Vagina (tissue), 2 donors: ENCODE measurements around the gene NFATC3. TPM values are rescaled to one million over a fixed set of nuclear protein-coding genes. Genes with fewer than 3 reads are reported as not detected.
A peak's percentile ranks its signal among the peaks of the same experiment; 100 is the strongest.

Experiments used
- DNase-seq, 2 donors: peaks; one replicate each; pipeline ENCODE4 v3.0.0-alpha.2; 2017; ENCODE audit errors: extremely low spot score in 2 of 2
- H3K27ac ChIP-seq: fragments of 200-600 bp; sonication (generic); one replicate; pipeline ENCODE4 v1.5.1; 2019
- H3K27me3 ChIP-seq: fragments of 200-600 bp; sonication (generic); one replicate; pipeline ENCODE4 v1.5.1; 2019
- H3K36me3 ChIP-seq, 2 donors: fragments of 200-600 bp; sonication (generic); one replicate each; pipeline ENCODE4 v1.5.1; 2017 to 2019
- H3K4me1 ChIP-seq: fragments of 200-600 bp; sonication (generic); one replicate; pipeline ENCODE4 v1.5.1; 2019
- H3K4me3 ChIP-seq, 2 donors: fragments of 200-600 bp; sonication (generic); 1 replicate in 1 of 2; 2 replicates in 1 of 2; pipeline ENCODE4 v1.5.1; 2016 to 2019
- H3K9me3 ChIP-seq: fragments of 200-600 bp; sonication (generic); one replicate; pipeline ENCODE4 v1.5.1; 2019
- CTCF ChIP-seq, 3 experiments: fragments of 450-650 bp in 2 of 3; fragments of 200-600 bp in 1 of 3; sonication (generic) in 1 of 3; IDR thresholded peaks; one replicate each; pipeline ENCODE4 v1.5.1; 2017 to 2019; ENCODE audit warnings: antibody characterized with exemption in 3 of 3, mild to moderate bottlenecking in 2 of 3, moderate library complexity in 2 of 3
- POLR2A ChIP-seq, 2 donors: fragments of 450-650 bp; IDR thresholded peaks; one replicate each; pipeline ENCODE4 v1.6.1; 2017; ENCODE audit warnings: antibody characterized with exemption in 2 of 2, mild to moderate bottlenecking in 2 of 2, moderate library complexity in 2 of 2
- POLR2AphosphoS5 ChIP-seq, 2 donors: sonication (generic); formaldehyde crosslinking; IDR thresholded peaks; one replicate each; pipeline ENCODE4 v1.9.0; 2017; ENCODE audit warnings: antibody characterized with exemption in 2 of 2, mild to moderate bottlenecking in 2 of 2, low read depth in 1 of 2; ENCODE audit not compliant: insufficient read depth in 1 of 2
- intact Hi-C: fragments of 100-400 bp; cut with DNase I; formaldehyde crosslinking; loops from one replicate; pipeline ENCODE4 v1.15.1; 2023
- total RNA-seq: library from RNA; depleted of rRNA; stranded (reverse); fragments of >200 nt; gene quantifications from one replicate; pipeline ENCODE4 v1.2.3, GENCODE V29; 2016

The NFATC3 gene
- total RNA-seq, 1 donor from 2014 or later: 51.8 TPM

- DNase-seq: no peak
- H3K4me3 ChIP-seq: no peak overlapping the region
- peaks cover 0 to 8% of the 10 kb centered on the region in 2 donors for H3K36me3 ChIP-seq
- H3K27ac ChIP-seq: no peak overlapping the region
- no peak for TF ChIP-seq CTCF (IDR thresholded peaks at IDR 0.05)
- no peak for TF ChIP-seq POLR2A (IDR thresholded peaks at IDR 0.05)
- no peak for TF ChIP-seq POLR2AphosphoS5 (IDR thresholded peaks at IDR 0.05; ENCODE audit: insufficient read depth in 1 of 2, low read depth in 1 of 2)
- no peaks in the 10 kb centered on the region for H3K9me3 ChIP-seq
- peaks cover 47% of the 10 kb centered on the region for H3K4me1 ChIP-seq
- intact Hi-C loops: loop anchor here (5.0 kb wide), 2 partner anchors 60 to 155 kb away; partner anchors contain the start of genes DDX28, DUS2 and ESRP2
- H3K27me3 ChIP-seq: no peaks in the 10 kb centered on the region
Measured at GRCh38 chr16:68081861-68082628, 3.1 kb upstream of the NFATC3 start.

GRCh38 chr16:68082629-68083238, 2.4 kb upstream of the NFATC3 start:
- intact Hi-C loops: loop anchor here (5.0 kb wide), 2 partner anchors 60 to 155 kb away; partner anchors contain the start of genes DDX28, DUS2 and ESRP2
- peak overlapping the region; percentile 99 for H3K27ac ChIP-seq
- no peak overlapping the region for H3K4me3 ChIP-seq
- H3K36me3 ChIP-seq: peaks cover 0 to 2% of the 10 kb centered on the region in 2 donors
- no peaks in the 10 kb centered on the region for H3K27me3 ChIP-seq
- peaks cover 53% of the 10 kb centered on the region for H3K4me1 ChIP-seq
- no peak for DNase-seq
- H3K9me3 ChIP-seq: no peaks in the 10 kb centered on the region
- TF ChIP-seq CTCF (IDR thresholded peaks at IDR 0.05) (no peak), POLR2AphosphoS5 (IDR thresholded peaks at IDR 0.05; ENCODE audit: insufficient read depth in 1 of 2, low read depth in 1 of 2) (no peak), POLR2A (IDR thresholded peaks at IDR 0.05) (no peak)

- no peak overlapping the region for H3K4me3 ChIP-seq
- peak overlapping the region; percentile 99 for H3K27ac ChIP-seq
- intact Hi-C loops: loop anchor here (5.0 kb wide), 2 partner anchors 61 to 154 kb away; partner anchors contain the start of genes DDX28, DUS2 and ESRP2
- TF ChIP-seq CTCF (IDR thresholded peaks at IDR 0.05) (no peak), POLR2AphosphoS5 (IDR thresholded peaks at IDR 0.05; ENCODE audit: insufficient read depth in 1 of 2, low read depth in 1 of 2) (no peak), POLR2A (IDR thresholded peaks at IDR 0.05) (no peak)
- H3K4me1 ChIP-seq: peaks cover 56% of the 10 kb centered on the region
- no peaks in the 10 kb centered on the region for H3K9me3 ChIP-seq
- H3K27me3 ChIP-seq: no peaks in the 10 kb centered on the region
- no peaks in the 10 kb centered on the region for H3K36me3 ChIP-seq
- no peak for DNase-seq
Measured at GRCh38 chr16:68083239-68083781, 1.9 kb upstream of the NFATC3 start.

GRCh38 chr16:68083861-68084503, 1.2 kb upstream of the NFATC3 start:
- Histone ChIP-seq H3K27me3 (no peaks in the 10 kb centered on the region), H3K9me3 (no peaks in the 10 kb centered on the region), H3K36me3 (no peaks in the 10 kb centered on the region), H3K27ac (peak overlapping the region; percentile 99), H3K4me3 (peak overlapping the region; percentile 94 to 98), H3K4me1 (peaks cover 62% of the 10 kb centered on the region)
- intact Hi-C loops: loop anchor here (5.0 kb wide), 2 partner anchors 62 to 153 kb away; partner anchors contain the start of genes DDX28, DUS2 and ESRP2
- DNase-seq: no peak
- TF ChIP-seq POLR2AphosphoS5 (IDR thresholded peaks at IDR 0.05; ENCODE audit: insufficient read depth in 1 of 2, low read depth in 1 of 2): no peak
- TF ChIP-seq CTCF (IDR thresholded peaks at IDR 0.05): no peak
- TF ChIP-seq POLR2A (IDR thresholded peaks at IDR 0.05): no peak
